ENCODE data around the gene OR6J1.

GRCh38 chr14:22657861-22658260 is 13.7 kb upstream of the OR6J1 start:
- peak; percentile 63 to 65 for TF ChIP-seq CTCF (conservative IDR thresholded peaks at IDR 0.05 in 1 of 2, IDR thresholded peaks at IDR 0.05 in 1 of 2; ENCODE audit: low read depth in 1 of 2, low read length in 2 of 2)
- TF ChIP-seq EZH2 (IDR thresholded peaks at IDR 0.05; ENCODE audit: low read length, missing control alignments): no peak
